WTC11 (cell line): ENCODE data around the gene MCUR1.

Experiments
- CBFB ChIP-seq: sonication (generic); formaldehyde crosslinking; IDR thresholded peaks from 2 replicates; pipeline ENCODE4 v1.8.1; 2022; ENCODE audit warnings: mild to moderate bottlenecking, low read depth, missing genetic modification reagents
- FOXP1 ChIP-seq: sonication (generic); formaldehyde crosslinking; IDR thresholded peaks from 2 replicates; pipeline ENCODE4 v1.8.0; 2022; ENCODE audit warnings: missing genetic modification reagents, mild to moderate bottlenecking, moderate library complexity, borderline replicate concordance
- SP1 ChIP-seq: sonication (generic); formaldehyde crosslinking; conservative IDR thresholded peaks from 2 replicates; pipeline ENCODE4 v1.8.1; 2022; ENCODE audit warnings: missing genetic modification reagents
- TEAD1 ChIP-seq: sonication (generic); formaldehyde crosslinking; IDR thresholded peaks from 2 replicates; pipeline ENCODE4 v1.8.0; 2022; ENCODE audit warnings: mild to moderate bottlenecking, missing genetic modification reagents
- ZNF416 ChIP-seq: fragments of 250-450 bp; sonication (Bioruptor Pico); IDR thresholded peaks from 2 replicates; pipeline ENCODE4 v1.9.0; 2021; ENCODE audit warnings: mild to moderate bottlenecking, inconsistent platforms
- TF ChIP-seq, protein P1 (sequence below): fragments of 200-600 bp; IDR thresholded peaks from 2 replicates; pipeline ENCODE4 v1.8.0; 2022; ENCODE audit warnings: antibody characterized with exemption
- TF ChIP-seq, protein P2 (sequence below): sonication (generic); formaldehyde crosslinking; IDR thresholded peaks from 2 replicates; pipeline ENCODE4 v1.8.0; 2022; ENCODE audit warnings: mild to moderate bottlenecking, missing genetic modification reagents
- TF ChIP-seq, protein P3 (sequence below): sonication (generic); formaldehyde crosslinking; IDR thresholded peaks from 2 replicates; pipeline ENCODE4 v1.8.1; 2023; ENCODE audit warnings: mild to moderate bottlenecking, missing genetic modification reagents, borderline replicate concordance
- TF ChIP-seq, protein P4 (sequence below): sonication (generic); formaldehyde crosslinking; IDR thresholded peaks from 2 replicates; pipeline ENCODE4 v1.8.0; 2022; ENCODE audit warnings: mild to moderate bottlenecking, missing genetic modification reagents

DNA sequence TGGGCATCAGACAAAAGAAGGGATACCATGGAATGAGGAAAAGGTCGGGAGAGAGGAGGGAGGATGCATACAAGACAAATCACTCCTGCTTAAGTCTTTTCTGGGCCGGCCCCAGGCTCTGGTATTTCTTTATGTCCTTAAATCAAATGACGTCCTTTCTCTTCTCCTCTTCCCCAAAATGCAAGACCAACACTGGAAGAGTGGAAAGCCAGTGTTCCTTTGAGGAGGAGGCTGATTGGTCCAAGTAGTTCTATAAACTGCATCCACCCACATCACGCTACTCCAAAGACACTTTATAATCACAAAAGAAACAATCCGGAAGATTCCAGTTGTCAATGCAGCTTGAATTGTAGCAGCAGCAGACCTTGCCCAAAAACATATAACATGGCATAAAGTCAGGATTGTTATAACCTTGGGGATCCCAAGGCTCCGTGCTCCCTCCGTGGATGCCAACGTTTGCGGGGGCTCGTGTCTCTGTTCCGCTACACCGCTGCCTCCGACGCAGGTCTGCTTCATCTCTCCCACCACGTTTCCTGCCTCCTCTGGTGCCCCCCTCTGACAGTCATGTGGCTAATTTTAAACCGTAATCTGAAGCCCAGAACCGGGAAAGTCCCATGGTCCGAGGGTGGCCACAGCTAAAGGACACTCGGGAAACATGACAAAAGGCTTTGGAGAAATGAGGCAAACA, 47.1 kb downstream of the MCUR1 start:
- TF ChIP-seq, protein P1, sequence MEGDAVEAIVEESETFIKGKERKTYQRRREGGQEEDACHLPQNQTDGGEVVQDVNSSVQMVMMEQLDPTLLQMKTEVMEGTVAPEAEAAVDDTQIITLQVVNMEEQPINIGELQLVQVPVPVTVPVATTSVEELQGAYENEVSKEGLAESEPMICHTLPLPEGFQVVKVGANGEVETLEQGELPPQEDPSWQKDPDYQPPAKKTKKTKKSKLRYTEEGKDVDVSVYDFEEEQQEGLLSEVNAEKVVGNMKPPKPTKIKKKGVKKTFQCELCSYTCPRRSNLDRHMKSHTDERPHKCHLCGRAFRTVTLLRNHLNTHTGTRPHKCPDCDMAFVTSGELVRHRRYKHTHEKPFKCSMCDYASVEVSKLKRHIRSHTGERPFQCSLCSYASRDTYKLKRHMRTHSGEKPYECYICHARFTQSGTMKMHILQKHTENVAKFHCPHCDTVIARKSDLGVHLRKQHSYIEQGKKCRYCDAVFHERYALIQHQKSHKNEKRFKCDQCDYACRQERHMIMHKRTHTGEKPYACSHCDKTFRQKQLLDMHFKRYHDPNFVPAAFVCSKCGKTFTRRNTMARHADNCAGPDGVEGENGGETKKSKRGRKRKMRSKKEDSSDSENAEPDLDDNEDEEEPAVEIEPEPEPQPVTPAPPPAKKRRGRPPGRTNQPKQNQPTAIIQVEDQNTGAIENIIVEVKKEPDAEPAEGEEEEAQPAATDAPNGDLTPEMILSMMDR, result no peak
- TF ChIP-seq, protein P2, sequence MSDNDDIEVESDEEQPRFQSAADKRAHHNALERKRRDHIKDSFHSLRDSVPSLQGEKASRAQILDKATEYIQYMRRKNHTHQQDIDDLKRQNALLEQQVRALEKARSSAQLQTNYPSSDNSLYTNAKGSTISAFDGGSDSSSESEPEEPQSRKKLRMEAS (CRISPR knock-in tag), result no peak
- TF ChIP-seq ZNF416 (CRISPR knock-in tag), result no peak
- TF ChIP-seq CBFB (CRISPR knock-in tag), result no peak
- no peak for TF ChIP-seq FOXP1 (CRISPR knock-in tag)
- TF ChIP-seq, protein P3, sequence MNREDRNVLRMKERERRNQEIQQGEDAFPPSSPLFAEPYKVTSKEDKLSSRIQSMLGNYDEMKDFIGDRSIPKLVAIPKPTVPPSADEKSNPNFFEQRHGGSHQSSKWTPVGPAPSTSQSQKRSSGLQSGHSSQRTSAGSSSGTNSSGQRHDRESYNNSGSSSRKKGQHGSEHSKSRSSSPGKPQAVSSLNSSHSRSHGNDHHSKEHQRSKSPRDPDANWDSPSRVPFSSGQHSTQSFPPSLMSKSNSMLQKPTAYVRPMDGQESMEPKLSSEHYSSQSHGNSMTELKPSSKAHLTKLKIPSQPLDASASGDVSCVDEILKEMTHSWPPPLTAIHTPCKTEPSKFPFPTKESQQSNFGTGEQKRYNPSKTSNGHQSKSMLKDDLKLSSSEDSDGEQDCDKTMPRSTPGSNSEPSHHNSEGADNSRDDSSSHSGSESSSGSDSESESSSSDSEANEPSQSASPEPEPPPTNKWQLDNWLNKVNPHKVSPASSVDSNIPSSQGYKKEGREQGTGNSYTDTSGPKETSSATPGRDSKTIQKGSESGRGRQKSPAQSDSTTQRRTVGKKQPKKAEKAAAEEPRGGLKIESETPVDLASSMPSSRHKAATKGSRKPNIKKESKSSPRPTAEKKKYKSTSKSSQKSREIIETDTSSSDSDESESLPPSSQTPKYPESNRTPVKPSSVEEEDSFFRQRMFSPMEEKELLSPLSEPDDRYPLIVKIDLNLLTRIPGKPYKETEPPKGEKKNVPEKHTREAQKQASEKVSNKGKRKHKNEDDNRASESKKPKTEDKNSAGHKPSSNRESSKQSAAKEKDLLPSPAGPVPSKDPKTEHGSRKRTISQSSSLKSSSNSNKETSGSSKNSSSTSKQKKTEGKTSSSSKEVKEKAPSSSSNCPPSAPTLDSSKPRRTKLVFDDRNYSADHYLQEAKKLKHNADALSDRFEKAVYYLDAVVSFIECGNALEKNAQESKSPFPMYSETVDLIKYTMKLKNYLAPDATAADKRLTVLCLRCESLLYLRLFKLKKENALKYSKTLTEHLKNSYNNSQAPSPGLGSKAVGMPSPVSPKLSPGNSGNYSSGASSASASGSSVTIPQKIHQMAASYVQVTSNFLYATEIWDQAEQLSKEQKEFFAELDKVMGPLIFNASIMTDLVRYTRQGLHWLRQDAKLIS (CRISPR knock-in tag), result no peak
- no peak for TF ChIP-seq TEAD1
- TF ChIP-seq, protein P4, sequence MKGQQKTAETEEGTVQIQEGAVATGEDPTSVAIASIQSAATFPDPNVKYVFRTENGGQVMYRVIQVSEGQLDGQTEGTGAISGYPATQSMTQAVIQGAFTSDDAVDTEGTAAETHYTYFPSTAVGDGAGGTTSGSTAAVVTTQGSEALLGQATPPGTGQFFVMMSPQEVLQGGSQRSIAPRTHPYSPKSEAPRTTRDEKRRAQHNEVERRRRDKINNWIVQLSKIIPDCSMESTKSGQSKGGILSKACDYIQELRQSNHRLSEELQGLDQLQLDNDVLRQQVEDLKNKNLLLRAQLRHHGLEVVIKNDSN (CRISPR knock-in tag), result 0 out of 2 replicates have a peak, but pooled peaks have one; percentile 13
- no peak for TF ChIP-seq SP1
